Fibroblast of villous mesenchyme (primary cell): ENCODE results near the gene LAMA4. TPM values are rescaled to one million over a fixed set of nuclear protein-coding genes. Genes with fewer than 3 reads are reported as not detected.

ENCODE experiments used
- DNase-seq: peaks from one replicate; pipeline ENCODE4 v3.0.0-alpha.2; 2010; ENCODE audit warnings: low read depth
- H3K4me3 ChIP-seq: 2 replicates; pipeline ENCODE4 v1.5.1; 2011; ENCODE audit warnings: low read depth, mild to moderate bottlenecking, low read length
- CTCF ChIP-seq: IDR thresholded peaks from 2 replicates; pipeline ENCODE4 v1.5.1; 2012; ENCODE audit warnings: low read depth, mild to moderate bottlenecking, low read length; ENCODE audit not compliant: insufficient read depth
- small RNA-seq: library from RNA; depleted of rRNA; stranded (forward); fragments of <200 nt; gene quantifications from one replicate; pipeline ENCODE3, GENCODE V24; 2012
- total RNA-seq: library from RNA; depleted of rRNA; stranded (reverse); fragments of >200 nt; gene quantifications from 2 replicates; pipeline ENCODE4 v1.2.3, GENCODE V29; 2012

Gene LAMA4
- total RNA-seq, 1 donor, result 481 TPM

DNA sequence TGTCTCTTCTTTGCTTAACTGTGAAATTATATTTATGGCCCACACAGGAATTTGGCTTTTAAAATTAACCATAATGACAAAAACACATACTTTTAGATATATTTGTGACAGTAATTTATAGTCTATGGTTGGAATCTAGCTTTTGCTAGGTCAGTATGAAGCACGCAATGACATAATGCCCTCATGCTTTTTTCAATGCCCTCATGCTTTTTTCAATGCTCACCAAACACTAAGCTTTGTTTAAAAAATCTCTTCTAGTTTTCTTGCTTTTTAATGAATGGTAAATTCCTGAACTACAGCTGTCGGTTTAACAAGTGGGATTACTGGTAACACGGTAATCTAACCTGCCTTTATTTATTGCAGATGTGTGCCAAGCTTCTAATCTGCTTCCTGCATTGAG is 187.8 kb downstream of the LAMA4 start:
- DNase-seq, result no peak
- no peak for TF ChIP-seq CTCF
- H3K4me3 ChIP-seq, result no peak overlapping the region

DNA sequence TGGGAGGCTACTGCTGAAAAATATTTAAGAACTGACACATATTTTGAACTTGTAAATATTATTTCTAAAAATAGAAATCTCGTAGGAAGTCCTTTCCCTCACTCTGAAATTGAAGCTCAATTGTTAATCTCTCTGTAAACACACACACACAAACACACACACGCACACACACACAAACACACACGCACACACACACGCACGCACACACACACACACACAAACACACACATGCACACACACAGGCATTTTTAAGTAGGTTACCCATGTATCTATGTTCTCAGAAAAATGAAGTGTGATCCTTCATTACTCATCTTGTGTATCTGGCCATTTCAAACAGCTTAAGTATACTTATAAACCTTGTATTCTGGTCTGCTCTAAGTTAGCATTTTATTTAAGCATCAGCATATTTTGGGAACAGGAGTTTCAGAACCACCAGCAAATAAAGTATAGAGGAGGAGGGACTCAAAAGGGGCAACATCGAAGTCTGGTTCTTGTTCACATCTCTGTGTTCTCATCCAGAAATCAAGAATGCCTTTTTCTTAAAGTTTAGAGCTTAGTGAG is 188.9 kb downstream of the LAMA4 start:
- no peak overlapping the region for H3K4me3 ChIP-seq
- no peak for TF ChIP-seq CTCF
- no peak for DNase-seq

- DNase-seq, result no peak
- no peak overlapping the region for H3K4me3 ChIP-seq
- TF ChIP-seq CTCF, result no peak
Observed at GRCh38 chr6:112062966-112063365, 191.4 kb downstream of the LAMA4 start.

DNA sequence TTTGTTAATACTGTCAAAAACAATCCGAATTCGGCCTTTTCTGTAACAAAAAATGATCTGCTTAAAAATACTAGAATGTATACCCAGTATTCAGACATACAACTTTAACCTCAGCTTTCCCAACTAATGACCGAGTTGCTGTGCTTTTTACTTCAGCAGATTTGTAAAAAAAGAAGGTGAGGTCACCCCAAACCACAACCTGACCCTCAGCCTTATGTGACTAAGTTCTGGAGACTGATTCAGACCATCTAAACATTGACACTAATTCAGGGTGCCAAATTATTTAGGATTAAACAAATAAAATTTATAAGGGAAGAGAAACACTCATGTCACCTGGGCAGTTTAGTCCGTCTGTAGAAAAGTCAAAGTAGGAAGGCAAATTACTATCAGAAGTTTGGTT is 192.8 kb downstream of the LAMA4 start:
- no peak for DNase-seq
- no peak for TF ChIP-seq CTCF

More for the DNA sequence above, 192.8 kb downstream of the LAMA4 start:
- H3K4me3 ChIP-seq, result no peak overlapping the region

Small RNA genes within 50 kb of the gene (small RNA-seq; reads per million reads assigned to genes)
- not detected for gene RNU6-1226P

Other genes starting within 250 kb of the LAMA4 start
- not detected in 2 replicates for gene CCN6, start 200.5 kb downstream of the LAMA4 start, total RNA-seq
- gene TUBE1, start 167.1 kb downstream of the LAMA4 start, total RNA-seq, result 31.5 and 38.7 TPM in 2 replicates
- 8.6 and 18.0 TPM in 2 replicates for gene FAM229B, start 167.0 kb downstream of the LAMA4 start, total RNA-seq
- 0.86 TPM in 1 of 2 replicates, not detected in the other for gene RFPL4B, start 92.8 kb upstream of the LAMA4 start, total RNA-seq